PC-9 (cell line): ENCODE data around the gene IDH1. TPM values are rescaled to one million over a fixed set of nuclear protein-coding genes. Genes with fewer than 3 reads are reported as not detected.
A peak's percentile ranks its signal among the peaks of the same experiment; 100 is the strongest.

Source experiments
- BruUV-seq: library from RNA; stranded (reverse); fragments of 400-500 nt; replicated peaks from 2 replicates; lab custom pipeline; 2021; lab: Mats Ljungman, UMichigan
- CTCF ChIA-PET: fragments of 300-600 bp; sonication (Branson Sonifier 250); formaldehyde crosslinking; loops from one replicate; lab custom pipeline; 2022; ENCODE audit warnings: antibody characterized with exemption; lab: Charles Lee
- POLR2A ChIA-PET: fragments of 300-600 bp; sonication (Branson Sonifier 250); formaldehyde crosslinking; loops from one replicate; lab custom pipeline; 2022; ENCODE audit warnings: antibody characterized with exemption; ENCODE audit not compliant: unreplicated experiment; lab: Charles Lee
- DNase-seq, 2 experiments: peaks; one replicate each; pipeline versions ENCODE4 v3.0.0 to v3.0.0-alpha.2; 2015 to 2022; ENCODE audit warnings: mixed read lengths in 1 of 2
- H2AFZ ChIP-seq: fragments of 200-600 bp; sonication (generic); 2 replicates; pipeline ENCODE4 v1.8.1; 2017; ENCODE audit warnings: antibody characterized with exemption
- H3F3A ChIP-seq: fragments of 200-600 bp; sonication (generic); 2 replicates; pipeline ENCODE4 v1.8.1; 2017; ENCODE audit warnings: antibody characterized with exemption, mild to moderate bottlenecking, low read depth; ENCODE audit not compliant: insufficient read depth
- H3K27ac ChIP-seq: fragments of 200-600 bp; sonication (generic); 2 replicates; pipeline ENCODE4 v1.6.1; 2016; ENCODE audit warnings: mixed run types
- H3K27me3 ChIP-seq: fragments of 200-600 bp; sonication (generic); 2 replicates; pipeline ENCODE4 v1.6.1; 2016; ENCODE audit warnings: low read depth, mixed run types; ENCODE audit not compliant: insufficient read depth
- H3K36me3 ChIP-seq: fragments of 200-600 bp; sonication (generic); 2 replicates; pipeline ENCODE4 v1.6.1; 2016; ENCODE audit warnings: low read depth, mixed run types
- H3K4me1 ChIP-seq: fragments of 200-600 bp; sonication (generic); replicated peaks from 2 replicates; pipeline ENCODE4 v1.6.1; 2016; ENCODE audit warnings: mixed run types; ENCODE audit not compliant: insufficient read depth
- H3K4me2 ChIP-seq: fragments of 200-600 bp; sonication (generic); 2 replicates; pipeline ENCODE4 v1.6.1; 2017; ENCODE audit warnings: mixed run types
- H3K4me3 ChIP-seq: fragments of 200-600 bp; sonication (generic); 2 replicates; pipeline ENCODE4 v1.6.1; 2016; ENCODE audit warnings: mixed run types
- H3K79me2 ChIP-seq: fragments of 200-600 bp; sonication (generic); 2 replicates; pipeline ENCODE4 v1.6.1; 2017; ENCODE audit warnings: low read depth, mixed run types
- H3K9me2 ChIP-seq: fragments of 200-600 bp; sonication (generic); 2 replicates; pipeline ENCODE4 v1.8.1; 2017; ENCODE audit warnings: mild to moderate bottlenecking; ENCODE audit not compliant: insufficient read depth
- H3K9me3 ChIP-seq: fragments of 200-600 bp; sonication (generic); 2 replicates; pipeline ENCODE4 v1.8.1; 2016; ENCODE audit warnings: low read depth; ENCODE audit not compliant: insufficient read depth
- H4K20me1 ChIP-seq: fragments of 200-600 bp; sonication (generic); 2 replicates; pipeline ENCODE4 v1.8.1; 2017; ENCODE audit not compliant: insufficient read depth
- CTCF ChIP-seq: fragments of 200-600 bp; sonication (generic); conservative IDR thresholded peaks from 2 replicates; pipeline ENCODE4 v1.6.1; 2017; ENCODE audit warnings: mixed run types, antibody characterized with exemption, mild to moderate bottlenecking, moderate library complexity
- EZH2 ChIP-seq: fragments of 200-600 bp; sonication (generic); IDR thresholded peaks from 2 replicates; pipeline ENCODE4 v1.8.0; 2017; ENCODE audit warnings: antibody characterized with exemption, low read depth
- intact Hi-C: fragments of 100-400 bp; cut with micrococcal nuclease; formaldehyde crosslinking; loops from one replicate; pipeline ENCODE4 v1.10.0; 2022; ENCODE audit not compliant: unreplicated experiment
- total RNA-seq: library from RNA; stranded (reverse); gene quantifications from 2 replicates; pipeline ENCODE4 v1.2.3, GENCODE V29; 2021

IDH1 gene
- total RNA-seq, 1 experiment from 2014 or later = 227 TPM

DNA sequence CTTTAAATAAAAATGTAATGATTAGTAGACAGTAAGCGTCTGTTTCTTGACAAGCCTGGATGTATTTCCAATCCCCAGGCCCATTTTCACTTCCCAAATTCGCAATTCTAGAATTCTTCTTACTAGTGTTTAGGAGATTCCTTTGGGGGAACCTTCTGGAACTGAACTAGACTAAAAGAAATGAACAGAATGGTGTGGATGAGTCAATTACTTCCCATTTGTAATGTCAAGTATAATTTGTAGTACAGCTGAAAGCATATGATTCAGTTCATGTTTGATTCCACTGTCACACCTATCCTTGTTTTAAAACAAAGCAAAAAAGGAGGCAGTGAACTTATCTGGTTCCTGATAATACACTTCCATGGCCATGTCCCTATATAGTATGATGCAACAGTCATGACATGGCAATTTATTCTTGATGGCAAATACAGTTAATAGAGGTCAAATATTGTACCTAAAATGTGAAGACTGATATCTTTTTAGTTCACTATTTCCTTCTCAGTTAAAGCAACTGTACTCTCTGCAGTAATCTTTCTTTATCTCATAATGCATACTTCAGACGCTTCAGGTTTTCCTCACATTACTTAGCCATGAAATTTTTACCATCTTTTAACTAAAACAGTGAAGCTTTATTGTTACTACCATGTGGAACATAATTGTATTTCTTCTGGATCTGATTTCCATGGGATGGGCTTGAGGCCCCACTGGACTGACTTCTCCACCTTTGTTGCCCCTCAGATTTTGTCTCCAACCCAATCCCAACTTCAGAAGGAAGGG is 2.0 kb downstream of the IDH1 start:
- H3K9me3 ChIP-seq = no peaks in the 10 kb centered on the region
- H3F3A ChIP-seq = peaks cover 33% of the 10 kb centered on the region
- peak overlapping the region; percentile 84 for H3K4me3 ChIP-seq
- TF ChIP-seq CTCF (no peak), EZH2 (no peak)
- peaks cover 54% of the 10 kb centered on the region for H3K79me2 ChIP-seq
- peaks cover 47% of the 10 kb centered on the region for H3K4me1 ChIP-seq
- H2AFZ ChIP-seq = no peak overlapping the region
- no peaks in the 10 kb centered on the region for H3K27me3 ChIP-seq
- ChIA-PET POLR2A (no interaction called here), CTCF (interaction anchor here (0.6 to 2.4 kb wide), 2 partner anchors 78 to 174 kb away, joined by 3 to 11 read pairs; no protein-coding TSS in a partner anchor)
- no TSS peak for BruUV-seq
- H3K36me3 ChIP-seq = peaks cover 52% of the 10 kb centered on the region
- H3K4me2 ChIP-seq = peak overlapping the region; percentile 88
- peak in 1 of 2 experiments; percentile 36 for DNase-seq
- intact Hi-C loops = loop anchor here (10.0 kb wide), 1 partner anchor 508 kb away; no protein-coding TSS in a partner anchor
- H4K20me1 ChIP-seq = no peaks in the 10 kb centered on the region
- no peaks in the 10 kb centered on the region for H3K9me2 ChIP-seq
- H3K27ac ChIP-seq = peak overlapping the region; percentile 95

DNA sequence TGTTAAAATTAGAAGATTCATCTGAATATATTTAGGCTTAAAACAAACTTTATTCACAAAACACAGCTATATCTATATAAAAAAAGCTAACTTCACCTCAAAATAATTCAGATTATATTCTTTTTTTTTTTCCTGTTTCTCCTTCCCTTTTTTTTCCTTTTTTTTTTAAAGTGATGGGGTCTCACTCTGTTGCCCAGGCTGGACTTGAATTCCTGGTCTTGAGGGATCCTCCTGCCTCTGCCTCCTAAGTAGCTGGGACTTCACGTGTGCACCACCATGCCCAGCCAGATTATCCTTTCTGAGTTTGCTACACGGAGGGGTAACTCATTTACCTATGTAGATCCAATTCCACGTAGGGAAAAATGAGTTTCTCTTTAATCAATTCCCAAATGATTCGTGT is 3.8 kb downstream of the IDH1 start:
- Histone ChIP-seq H3K27me3 (no peaks in the 10 kb centered on the region), H3K9me3 (no peaks in the 10 kb centered on the region), H3K36me3 (peaks cover 64% of the 10 kb centered on the region), H2AFZ (no peak overlapping the region), H3K4me1 (peaks cover 65% of the 10 kb centered on the region), H3F3A (peaks cover 33% of the 10 kb centered on the region), H3K4me3 (peak overlapping the region; percentile 84), H4K20me1 (no peaks in the 10 kb centered on the region), H3K79me2 (peaks cover 61% of the 10 kb centered on the region), H3K9me2 (no peaks in the 10 kb centered on the region), H3K27ac (peak overlapping the region; percentile 95), H3K4me2 (peak overlapping the region; percentile 88)
- no peak for DNase-seq
- POLR2A ChIA-PET = no interaction called here
- CTCF ChIA-PET = interaction anchor here (0.6 kb wide), 1 partner anchor 540 kb away, joined by 11 read pairs; the partner anchor contains the start of gene CCNYL1
- no peak for TF ChIP-seq EZH2
- TF ChIP-seq CTCF = no peak
- BruUV-seq = no TSS peak
- intact Hi-C loops = loop anchor here (10.0 kb wide), 1 partner anchor 506 kb away; no protein-coding TSS in a partner anchor

DNA sequence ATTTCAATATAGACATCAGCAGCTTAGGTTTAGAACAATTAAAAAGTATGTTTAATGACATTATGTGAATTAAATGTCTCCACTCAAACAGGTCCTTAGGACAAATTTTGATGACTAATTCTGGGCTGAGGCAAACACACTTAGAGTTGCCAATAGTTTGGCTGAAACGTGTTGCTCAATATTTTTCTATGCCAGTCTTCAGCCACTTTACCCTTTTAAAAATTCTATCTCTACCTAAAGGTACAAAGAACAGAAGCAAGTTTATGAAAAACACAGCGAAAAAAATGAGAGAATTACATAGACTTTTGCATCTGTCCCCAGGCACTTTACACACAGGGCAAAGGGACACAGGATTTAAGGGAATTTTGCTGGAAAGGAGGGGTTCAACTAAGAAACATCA is 4.5 kb downstream of the IDH1 start:
- no peaks in the 10 kb centered on the region for H4K20me1 ChIP-seq
- H3K4me2 ChIP-seq = peak overlapping the region; percentile 88
- H3K9me2 ChIP-seq = no peaks in the 10 kb centered on the region
- H3K27me3 ChIP-seq = no peaks in the 10 kb centered on the region
- H3F3A ChIP-seq = peaks cover 27% of the 10 kb centered on the region
- H3K4me1 ChIP-seq = peaks cover 69% of the 10 kb centered on the region
- BruUV-seq = no TSS peak
- peak in 1 of 2 experiments; percentile 68 for DNase-seq
- peak overlapping the region; percentile 84 for H3K4me3 ChIP-seq
- peaks cover 67% of the 10 kb centered on the region for H3K36me3 ChIP-seq
- CTCF ChIA-PET = interaction anchor here (0.6 to 0.7 kb wide), 2 partner anchors 94 to 539 kb away, joined by 3 to 11 read pairs; partner anchors contain the start of gene CCNYL1
- H3K79me2 ChIP-seq = peaks cover 64% of the 10 kb centered on the region
- no peak overlapping the region for H2AFZ ChIP-seq
- TF ChIP-seq EZH2 (no peak), CTCF (no peak)
- H3K27ac ChIP-seq = peak overlapping the region; percentile 95
- intact Hi-C loops = loop anchor here (10.0 kb wide), 1 partner anchor 506 kb away; no protein-coding TSS in a partner anchor
- POLR2A ChIA-PET = no interaction called here
- no peaks in the 10 kb centered on the region for H3K9me3 ChIP-seq
